HCT116 (cell line): ENCODE measurements around the gene TMEM235. TPM values are rescaled to one million over a fixed set of nuclear protein-coding genes. Genes with fewer than 3 reads are reported as not detected.

Source experiments
- ATAC-seq: fragments of 200-7000 bp; cut with Tn5 transposase; 2 replicates; pipeline ENCODE4 v1.9.1; 2020; ENCODE audit warnings: mild to moderate bottlenecking, moderate library complexity
- BruUV-seq: library from RNA; stranded (reverse); fragments of 400-500 nt; replicated peaks from 2 replicates; lab custom pipeline; 2021; lab: Mats Ljungman, UMichigan
- CTCF ChIA-PET: fragments of 300-600 bp; sonication (Branson Sonifier 250); formaldehyde crosslinking; loops from one replicate; lab custom pipeline; 2021; ENCODE audit warnings: antibody characterized with exemption; lab: Charles Lee
- POLR2A ChIA-PET: fragments of 300-600, 350-600 bp; sonication (Branson Sonifier 250); formaldehyde crosslinking; loops from one replicate; lab custom pipeline; 2021; ENCODE audit warnings: antibody characterized with exemption; lab: Charles Lee
- RAD21 ChIA-PET, 2 experiments: fragments of 300-600 bp; sonication (Branson Sonifier 250); formaldehyde crosslinking; loops; one replicate each; lab custom pipeline; 2023; ENCODE audit warnings: low total read pairs in 2 of 2; ENCODE audit not compliant: uncharacterized antibody in 2 of 2, unreplicated experiment in 2 of 2, low non-redundant PET in 1 of 2; lab: Charles Lee
- DNase-seq: peaks from one replicate; pipeline ENCODE4 v3.0.0-alpha.2; 2010; ENCODE audit warnings: low read depth, low spot score
- H2AFZ ChIP-seq: fragments of 200-600 bp; shearing (Covaris generic), sonication (generic); 2 replicates; pipeline ENCODE4 v1.6.1; 2017; ENCODE audit warnings: low read depth, mixed run types, mixed read lengths, antibody characterized with exemption, low read length; ENCODE audit not compliant: poor library complexity, severe bottlenecking
- H3K27ac ChIP-seq: 2 replicates; pipeline ENCODE4 v1.5.1; 2012; ENCODE audit warnings: low read depth, low read length
- H3K27me3 ChIP-seq: fragments of 200-600 bp; sonication (generic); 2 replicates; pipeline ENCODE4 v1.6.1; 2016; ENCODE audit warnings: mixed run types, low read length, mixed read lengths; ENCODE audit not compliant: insufficient read depth
- H3K36me3 ChIP-seq, 2 experiments: fragments of 200-500 bp in 1 of 2; fragments of 200-600 bp in 1 of 2; sonication (Bioruptor generic) in 1 of 2; sonication (generic) in 1 of 2; 2 replicates each; pipeline versions ENCODE4 v1.5.1 to v1.6.1; 2014 to 2016; ENCODE audit warnings: low read length in 2 of 2, inconsistent platforms in 1 of 2, mixed read lengths in 1 of 2, mixed run types in 1 of 2; ENCODE audit not compliant: insufficient read depth in 2 of 2, control insufficient read depth in 1 of 2
- H3K4me1 ChIP-seq, 2 experiments: fragments of 200-600 bp in 1 of 2; sonication (generic) in 1 of 2; 2 replicates each; pipeline versions ENCODE4 v1.5.1 to v1.6.1; 2012 to 2017; ENCODE audit warnings: low read length in 2 of 2, inconsistent platforms in 1 of 2, mild to moderate bottlenecking in 1 of 2, mixed read lengths in 1 of 2, mixed run types in 1 of 2, moderate library complexity in 1 of 2; ENCODE audit not compliant: insufficient read depth in 2 of 2, control insufficient read depth in 1 of 2
- H3K4me2 ChIP-seq: fragments of 200-600 bp; sonication (generic); 2 replicates; pipeline ENCODE4 v1.6.1; 2017; ENCODE audit warnings: mixed run types, low read length, mixed read lengths
- H3K4me3 ChIP-seq, 2 experiments: fragments of 200-600 bp in 1 of 2; sonication (generic) in 1 of 2; replicated peaks in 1 of 2; 2 replicates each; pipeline ENCODE4 v1.5.1; 2011 to 2016; ENCODE audit warnings: low read length in 2 of 2, control low read depth in 1 of 2, low read depth in 1 of 2, mild to moderate bottlenecking in 1 of 2, mixed read lengths in 1 of 2, mixed run types in 1 of 2
- H3K79me2 ChIP-seq: fragments of 200-600 bp; sonication (generic); 2 replicates; pipeline ENCODE4 v1.6.1; 2017; ENCODE audit warnings: mild to moderate bottlenecking, mixed run types, low read length, moderate library complexity, mixed read lengths; ENCODE audit not compliant: insufficient read depth
- H3K9ac ChIP-seq: fragments of 200-600 bp; sonication (generic); 2 replicates; pipeline ENCODE4 v1.6.1; 2016; ENCODE audit warnings: low read length, mixed read lengths
- H3K9me2 ChIP-seq: fragments of 200-600 bp; sonication (generic), shearing (Covaris generic); 2 replicates; pipeline ENCODE4 v1.6.1; 2017; ENCODE audit warnings: mixed run types, mild to moderate bottlenecking, moderate library complexity; ENCODE audit not compliant: insufficient read depth
- H3K9me3 ChIP-seq, 2 experiments: fragments of 200-500 bp in 1 of 2; fragments of 200-600 bp in 1 of 2; sonication (Bioruptor generic) in 1 of 2; sonication (generic) in 1 of 2; 2 replicates each; pipeline ENCODE4 v1.6.1; 2014 to 2017; ENCODE audit warnings: low read length in 2 of 2, mixed read lengths in 2 of 2, inconsistent platforms in 1 of 2, low read depth in 1 of 2, mild to moderate bottlenecking in 1 of 2, mixed run types in 1 of 2, moderate library complexity in 1 of 2; ENCODE audit not compliant: control insufficient read depth in 1 of 2, insufficient read depth in 1 of 2
- H4K20me1 ChIP-seq: fragments of 200-600 bp; sonication (generic), shearing (Covaris generic); 2 replicates; pipeline ENCODE4 v1.6.1; 2017; ENCODE audit warnings: mixed run types, mild to moderate bottlenecking, moderate library complexity; ENCODE audit not compliant: insufficient read depth
- ATF3 ChIP-seq: IDR thresholded peaks from 2 replicates; pipeline ENCODE4 v1.6.1; 2012
- CBX3 ChIP-seq: IDR thresholded peaks from 2 replicates; pipeline ENCODE4 v1.6.1; 2012; ENCODE audit warnings: low read depth
- CEBPB ChIP-seq: IDR thresholded peaks from 2 replicates; pipeline ENCODE4 v1.6.1; 2012; ENCODE audit warnings: low read depth
- CTCF ChIP-seq, 3 experiments: fragments of 200-600 bp in 1 of 3; sonication (generic) in 1 of 3; IDR thresholded peaks in 2 of 3; conservative IDR thresholded peaks in 1 of 3; 2 replicates each; pipeline ENCODE4 v1.5.1; 2012 to 2017; ENCODE audit warnings: low read depth in 2 of 3, low read length in 2 of 3, antibody characterized with exemption in 1 of 3, borderline replicate concordance in 1 of 3, control low read depth in 1 of 3, mild to moderate bottlenecking in 1 of 3, mixed read lengths in 1 of 3, mixed run types in 1 of 3, moderate library complexity in 1 of 3; ENCODE audit not compliant: insufficient read depth in 1 of 3
- ELF1 ChIP-seq: IDR thresholded peaks from 2 replicates; pipeline ENCODE4 v1.6.1; 2012; ENCODE audit warnings: low read depth, borderline replicate concordance
- EZH2 ChIP-seq: fragments of 200-600 bp; sonication (generic); IDR thresholded peaks from 2 replicates; pipeline ENCODE4 v1.6.1; 2017; ENCODE audit warnings: antibody characterized with exemption, mixed run types
- FOSL1 ChIP-seq: IDR thresholded peaks from 2 replicates; pipeline ENCODE4 v1.6.1; 2012; ENCODE audit warnings: low read depth
- MAX ChIP-seq: IDR thresholded peaks from 2 replicates; pipeline ENCODE4 v1.6.1; 2012
- POLR2A ChIP-seq: IDR thresholded peaks from 2 replicates; pipeline ENCODE4 v1.7.0; 2011; ENCODE audit warnings: borderline replicate concordance; ENCODE audit not compliant: insufficient read depth, insufficient read length; ENCODE audit errors: extremely low read depth
- POLR2AphosphoS5 ChIP-seq: IDR thresholded peaks from 2 replicates; pipeline ENCODE4 v1.6.1; 2011; ENCODE audit warnings: mild to moderate bottlenecking, low read depth, low read length, moderate library complexity
- RAD21 ChIP-seq: IDR thresholded peaks from 2 replicates; pipeline ENCODE4 v1.6.1; 2012; ENCODE audit warnings: low read depth, mild to moderate bottlenecking
- REST ChIP-seq: IDR thresholded peaks from 2 replicates; pipeline ENCODE4 v1.6.1; 2012; ENCODE audit warnings: low read depth
- SIN3A ChIP-seq: IDR thresholded peaks from 2 replicates; pipeline ENCODE4 v1.6.1; 2012; ENCODE audit warnings: low read depth
- SP1 ChIP-seq: IDR thresholded peaks from 2 replicates; pipeline ENCODE4 v1.6.1; 2012; ENCODE audit warnings: low read depth
- ZFX ChIP-seq: fragments of 450-650 bp; IDR thresholded peaks from 2 replicates; pipeline ENCODE4 v1.6.1; 2017
- intact Hi-C: fragments of 100-400 bp; cut with micrococcal nuclease; formaldehyde crosslinking; loops from 2 replicates; pipeline ENCODE4 v1.10.0; 2022
- total RNA-seq: library from RNA; stranded (reverse); gene quantifications from one replicate; pipeline ENCODE4 v1.2.1, GENCODE V29; 2021; ENCODE audit not compliant: unreplicated experiment

TMEM235 gene
- total RNA-seq, 1 experiment from 2014 or later, result not detected

DNA sequence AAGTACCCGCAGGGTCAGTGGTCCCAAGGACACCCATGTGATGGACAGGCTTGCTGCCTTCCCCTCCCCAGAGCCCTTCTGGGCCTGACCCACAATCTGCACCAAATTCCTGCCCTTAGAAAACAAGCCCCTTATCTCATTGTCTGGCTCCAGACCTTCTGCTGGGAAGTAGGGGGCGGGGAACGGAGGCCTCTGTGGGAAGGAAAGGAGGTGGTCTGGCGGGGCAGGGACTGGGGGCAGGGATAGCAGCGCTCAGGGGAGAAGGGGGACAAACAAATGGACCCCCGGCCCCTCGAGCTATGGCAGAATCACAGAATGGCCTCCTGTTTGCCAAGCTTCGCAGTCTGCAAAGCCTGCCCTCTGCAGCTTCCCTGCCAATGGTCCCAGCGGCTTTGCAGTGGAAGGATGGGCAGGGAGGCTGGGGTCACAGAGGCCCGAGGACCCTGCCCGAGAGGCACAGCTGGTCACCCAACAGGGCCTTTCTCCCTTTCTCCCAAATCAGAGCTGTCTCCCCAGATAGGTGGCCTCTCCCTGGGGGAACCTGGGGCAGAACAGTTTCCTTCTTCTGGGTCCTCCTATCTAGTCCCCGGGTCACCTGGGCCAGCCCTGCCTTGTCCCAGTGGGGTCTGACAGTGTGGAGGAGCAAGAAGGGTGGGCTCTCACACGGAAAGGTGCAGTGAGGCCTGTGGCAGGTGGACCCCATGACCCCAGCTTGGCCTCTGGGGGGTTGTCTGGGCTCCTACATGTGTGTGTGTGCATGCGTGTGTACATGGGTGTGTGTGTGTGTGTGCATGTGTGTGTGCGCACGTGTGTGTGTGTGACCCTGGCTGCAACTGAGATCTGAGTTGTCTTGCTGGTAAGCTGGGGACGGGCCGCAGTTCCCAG is 25.5 kb downstream of the TMEM235 start (continued):
- TF ChIP-seq MAX (no peak), ZFX (no peak), SP1 (no peak), SIN3A (no peak), CTCF (IDR thresholded peaks at IDR 0.05 in 2 of 3, conservative IDR thresholded peaks at IDR 0.05 in 1 of 3; ENCODE audit: borderline replicate concordance in 1 of 3, insufficient read depth in 1 of 3, low read depth in 2 of 3, low read length in 2 of 3) (no peak), CBX3 (no peak), EZH2 (no peak), POLR2A (no peak)

GRCh38 chr17:78257810-78258322 is 26.4 kb downstream of the TMEM235 start:
- H2AFZ ChIP-seq, result no peak overlapping the region
- H3K4me2 ChIP-seq, result no peak overlapping the region
- intact Hi-C loops, result no loop called here
- H3K36me3 ChIP-seq, result no peaks in the 10 kb centered on the region
- ATAC-seq (no peak), DNase-seq (no peak)
- POLR2A ChIA-PET, result no interaction called here
- CTCF ChIA-PET, result no interaction called here
- H3K27me3 ChIP-seq, result no peaks in the 10 kb centered on the region
- no peak overlapping the region; the same call in 1 of the 2 replicates for H3K27ac ChIP-seq
- H3K9me3 ChIP-seq, result no peaks in the 10 kb centered on the region
- H3K9ac ChIP-seq, result no peak overlapping the region
- no peaks in the 10 kb centered on the region for H3K9me2 ChIP-seq
- no peak overlapping the region for H3K4me3 ChIP-seq
- no TSS peak for BruUV-seq
- no peaks in the 10 kb centered on the region for H3K79me2 ChIP-seq
- peaks cover 0 to 6% of the 10 kb centered on the region in 2 experiments; a peak in 1 of 4 replicates for H3K4me1 ChIP-seq
- RAD21 ChIA-PET, result no interaction called here
- H4K20me1 ChIP-seq, result no peaks in the 10 kb centered on the region
- TF ChIP-seq CEBPB, result no peak
- TF ChIP-seq CTCF (IDR thresholded peaks at IDR 0.05 in 2 of 3, conservative IDR thresholded peaks at IDR 0.05 in 1 of 3; ENCODE audit: borderline replicate concordance in 1 of 3, insufficient read depth in 1 of 3, low read depth in 2 of 3, low read length in 2 of 3), result no peak
- no peak for TF ChIP-seq ELF1
- TF ChIP-seq ZFX, result no peak
- TF ChIP-seq RAD21, result no peak
- TF ChIP-seq ATF3, result no peak
- no peak for TF ChIP-seq CBX3
- TF ChIP-seq REST, result no peak
- TF ChIP-seq POLR2AphosphoS5, result no peak
- TF ChIP-seq MAX, result no peak
- TF ChIP-seq FOSL1, result no peak
- no peak for TF ChIP-seq SP1
